NCI-H1092 treated with DMSO at 0.1 percent for 48 hours (cell line): ENCODE results near the gene PIGL.

Experiments
- DNase-seq: peaks from one replicate; lab custom pipeline; 2025; lab: John Stamatoyannopoulos, UW

The PIGL gene

GRCh38 chr17:16353317-16354174 is 136.5 kb downstream of the PIGL start, which contains the start of gene CENPV:
CENPV (minus strand) TSS chr17:16353469; CDS start chr17:16353436, 33 bp downstream.
- peak; percentile 35 for DNase-seq

DNA sequence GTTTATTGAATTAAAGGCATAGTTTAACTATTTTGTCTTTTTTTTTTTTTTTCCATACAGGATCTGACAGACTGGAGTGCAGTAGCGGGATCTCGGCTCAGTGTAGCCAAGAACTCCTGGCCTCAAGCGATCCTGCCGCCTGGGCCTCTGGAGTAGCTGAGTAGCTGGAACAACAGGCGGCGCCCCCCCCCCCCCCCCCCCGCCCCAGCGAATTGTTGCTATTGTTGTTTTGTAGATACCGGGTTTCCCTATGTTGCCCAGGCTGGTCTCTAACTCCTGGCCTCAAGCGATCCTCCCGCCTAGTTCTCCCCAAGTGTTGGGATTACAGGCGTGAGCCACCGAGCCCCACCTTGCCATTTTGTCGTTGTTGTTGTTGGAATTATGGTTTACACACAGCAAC is 137.6 kb downstream of the PIGL start:
- no peak for DNase-seq

- DNase-seq = no peak
These were observed 141.4 kb downstream of the PIGL start for GRCh38 chr17:16358394-16358793.

- no peak for DNase-seq
These were observed 144.9 kb downstream of the PIGL start for GRCh38 chr17:16361874-16362273.

DNA sequence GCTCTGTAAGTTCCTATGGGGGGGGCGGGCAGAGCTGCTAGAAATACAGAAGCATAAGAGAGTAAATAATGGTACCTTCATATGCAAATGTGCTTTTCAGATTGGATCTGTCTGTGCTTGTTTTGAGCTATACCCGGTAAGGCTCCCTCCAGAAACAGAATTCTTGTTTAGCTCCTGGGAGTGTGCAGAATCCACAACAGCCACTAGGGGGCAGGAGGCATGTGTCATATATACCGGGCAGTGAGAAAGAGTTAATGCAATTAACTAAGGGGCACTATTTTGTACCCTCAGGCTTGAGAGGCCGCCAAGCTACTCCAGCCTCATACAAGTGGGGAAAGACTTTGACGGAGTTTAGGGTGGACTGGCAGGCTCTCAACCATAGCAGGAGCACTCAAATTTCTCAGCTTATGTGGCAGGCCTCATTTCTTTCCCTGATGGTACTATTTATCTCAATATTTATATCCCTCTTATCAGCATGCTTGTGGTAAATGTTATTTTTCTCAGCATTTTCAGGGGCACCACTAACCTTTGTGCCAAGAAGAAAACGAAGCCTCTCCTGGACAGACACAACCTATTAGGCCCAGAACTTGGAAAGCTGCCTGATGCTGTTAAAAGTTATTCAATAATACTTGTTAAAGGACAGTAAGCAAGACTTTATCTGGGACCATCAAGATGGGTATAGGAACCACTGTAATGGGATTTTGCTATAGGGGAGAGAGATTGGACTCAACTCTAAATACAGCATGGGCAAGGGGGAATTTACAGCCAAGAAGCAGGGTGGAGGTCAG is 146.9 kb downstream of the PIGL start:
- peak; percentile 65 for DNase-seq

GRCh38 chr17:16364625-16365024 is 147.6 kb downstream of the PIGL start:
- DNase-seq = no peak

GRCh38 chr17:16371742-16372141 is 154.7 kb downstream of the PIGL start:
- no peak for DNase-seq

DNA sequence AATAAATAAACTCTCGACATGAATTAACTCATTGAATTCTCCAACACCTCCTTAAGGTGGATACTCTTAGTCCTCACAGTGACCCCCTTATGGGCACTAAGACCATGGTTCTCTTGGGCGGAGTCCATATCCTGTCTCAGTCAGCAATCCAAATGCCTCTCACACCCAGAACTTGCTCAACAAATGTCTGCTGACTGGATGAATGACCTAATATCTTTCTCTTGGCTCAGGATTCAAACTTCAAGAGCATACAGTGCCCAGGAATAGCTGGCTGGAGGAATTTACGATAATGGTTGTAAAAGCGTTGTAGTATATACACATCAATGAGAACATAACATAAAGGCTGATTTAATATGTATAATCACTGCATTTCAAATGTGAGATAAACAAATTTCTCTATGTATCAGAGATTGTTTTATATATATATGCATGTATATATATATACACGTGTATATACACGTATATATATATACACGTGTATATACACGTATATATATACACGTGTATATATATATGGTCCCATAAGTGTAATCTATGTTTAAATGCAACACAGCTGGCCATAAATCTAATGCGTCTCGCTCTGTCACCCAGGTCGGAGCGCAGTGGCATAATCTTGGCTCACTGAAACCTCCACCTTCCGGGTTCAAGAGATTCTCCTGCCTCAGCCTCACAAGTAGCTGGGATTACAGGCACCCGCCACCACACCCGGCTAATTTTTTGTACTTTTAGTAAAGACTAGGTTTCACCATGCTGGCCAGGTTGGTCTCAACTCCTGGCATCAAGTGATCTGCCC is 157.3 kb downstream of the PIGL start:
- no peak for DNase-seq
